H9 (cell line): ENCODE data around the gene NECAB3. TPM values are rescaled to one million over a fixed set of nuclear protein-coding genes. Genes with fewer than 3 reads are reported as not detected.
"Not testable (repeated sequence)": the region's sequence is repeated elsewhere in the genome, so short reads cannot be mapped to it uniquely, and the experiment has no call there.

Experiments used
- DNase-seq: peaks from one replicate; pipeline ENCODE4 v3.0.0-alpha.2; 2017
- H2AFZ ChIP-seq: one replicate; pipeline ENCODE4 v1.6.1; 2013; ENCODE audit warnings: mild to moderate bottlenecking, low read length, control low read depth, moderate library complexity
- H2AK5ac ChIP-seq: 2 replicates; pipeline ENCODE4 v1.6.1; 2013; ENCODE audit warnings: low read length, control low read depth, mixed read lengths; ENCODE audit not compliant: insufficient read length
- H2BK120ac ChIP-seq: one replicate; pipeline ENCODE4 v1.6.1; 2013; ENCODE audit warnings: low read depth, mild to moderate bottlenecking, low read length, control low read depth, inconsistent platforms; ENCODE audit not compliant: poor library complexity, severe bottlenecking
- H2BK12ac ChIP-seq: 2 replicates; pipeline ENCODE4 v1.6.1; 2013; ENCODE audit warnings: low read length, control low read depth, mixed read lengths, low read depth; ENCODE audit not compliant: insufficient read length
- H2BK15ac ChIP-seq: 2 replicates; pipeline ENCODE4 v1.6.1; 2013; ENCODE audit warnings: low read depth, low read length, control low read depth
- H2BK20ac ChIP-seq: one replicate; pipeline ENCODE4 v1.6.1; 2013; ENCODE audit warnings: low read depth, mild to moderate bottlenecking, low read length, control low read depth, inconsistent platforms; ENCODE audit not compliant: poor library complexity, severe bottlenecking
- H2BK5ac ChIP-seq: 2 replicates; pipeline ENCODE4 v1.6.1; 2013; ENCODE audit warnings: low read length, control low read depth, mixed read lengths; ENCODE audit not compliant: insufficient read length
- H3K14ac ChIP-seq: 2 replicates; pipeline ENCODE4 v1.6.1; 2013; ENCODE audit warnings: low read length, control low read depth; ENCODE audit not compliant: insufficient read depth
- H3K18ac ChIP-seq: 2 replicates; pipeline ENCODE4 v1.6.1; 2013; ENCODE audit warnings: low read depth, mild to moderate bottlenecking, mixed read lengths, low read length, control low read depth; ENCODE audit not compliant: insufficient read length
- H3K23ac ChIP-seq: 2 replicates; pipeline ENCODE4 v1.6.1; 2013; ENCODE audit warnings: low read length, control low read depth, mixed read lengths, low read depth; ENCODE audit not compliant: insufficient read length
- H3K23me2 ChIP-seq: 2 replicates; pipeline ENCODE4 v1.6.1; 2013; ENCODE audit warnings: low read depth, mild to moderate bottlenecking, mixed read lengths, low read length, control low read depth; ENCODE audit not compliant: insufficient read length, poor library complexity, severe bottlenecking
- H3K27ac ChIP-seq: 2 replicates; pipeline ENCODE4 v1.5.1; 2013; ENCODE audit warnings: low read length, control low read depth, mixed read lengths, low read depth; ENCODE audit not compliant: insufficient read length
- H3K27me3 ChIP-seq: 2 replicates; pipeline ENCODE4 v1.6.1; 2013; ENCODE audit warnings: low read length, control low read depth, inconsistent platforms; ENCODE audit not compliant: insufficient read depth
- H3K4ac ChIP-seq: 2 replicates; pipeline ENCODE4 v1.6.1; 2013; ENCODE audit warnings: low read depth, mild to moderate bottlenecking, control low read depth, inconsistent platforms, low read length, moderate library complexity
- H3K4me1 ChIP-seq: 2 replicates; pipeline ENCODE4 v1.6.1; 2013; ENCODE audit warnings: low read length, control low read depth, inconsistent platforms; ENCODE audit not compliant: insufficient read depth
- H3K4me2 ChIP-seq: 2 replicates; pipeline ENCODE4 v1.6.1; 2013; ENCODE audit warnings: low read length, control low read depth, mixed read lengths; ENCODE audit not compliant: insufficient read length, insufficient read depth
- H3K56ac ChIP-seq: 2 replicates; pipeline ENCODE4 v1.6.1; 2013; ENCODE audit warnings: low read depth, mild to moderate bottlenecking, mixed read lengths, low read length, control low read depth; ENCODE audit not compliant: insufficient read length
- H3K79me1 ChIP-seq: 2 replicates; pipeline ENCODE4 v1.6.1; 2013; ENCODE audit warnings: low read depth, mild to moderate bottlenecking, moderate library complexity, low read length, control low read depth, inconsistent platforms; ENCODE audit not compliant: insufficient read depth, poor library complexity, severe bottlenecking
- H3K79me2 ChIP-seq: 2 replicates; pipeline ENCODE4 v1.6.1; 2013; ENCODE audit warnings: low read length, control low read depth, inconsistent platforms; ENCODE audit not compliant: insufficient read depth
- H3K9ac ChIP-seq: 2 replicates; pipeline ENCODE4 v1.6.1; 2013; ENCODE audit warnings: low read length, control low read depth, mixed read lengths; ENCODE audit not compliant: insufficient read length; ENCODE audit errors: extremely low read depth
- H3K9me3 ChIP-seq: one replicate; pipeline ENCODE4 v1.6.1; 2013; ENCODE audit warnings: low read depth, low read length, inconsistent platforms; ENCODE audit not compliant: control insufficient read depth
- H3T11ph ChIP-seq: one replicate; pipeline ENCODE4 v1.6.1; 2013; ENCODE audit warnings: mild to moderate bottlenecking, low read length, control low read depth, inconsistent platforms
- H4K20me1 ChIP-seq: one replicate; pipeline ENCODE4 v1.6.1; 2013; ENCODE audit not compliant: control insufficient read depth, insufficient read length, insufficient read depth
- H4K5ac ChIP-seq: 2 replicates; pipeline ENCODE4 v1.6.1; 2013; ENCODE audit warnings: low read depth, mild to moderate bottlenecking, mixed read lengths, low read length, control low read depth; ENCODE audit not compliant: insufficient read length
- H4K8ac ChIP-seq: replicated peaks from 2 replicates; pipeline ENCODE4 v1.6.1; 2013; ENCODE audit warnings: low read length, control low read depth, mixed read lengths, low read depth; ENCODE audit not compliant: insufficient read length
- H4K91ac ChIP-seq: 2 replicates; pipeline ENCODE4 v1.6.1; 2013; ENCODE audit warnings: low read depth, mild to moderate bottlenecking, moderate library complexity, mixed read lengths, low read length, control low read depth; ENCODE audit not compliant: insufficient read length
- H3K27ac Mint-ChIP-seq, 3 experiments: 2 replicates in 2 of 3; 3 replicates in 1 of 3; pipeline ENCODE4 v1.8.0; 2020 to 2021; ENCODE audit warnings: mixed read lengths in 3 of 3, mild to moderate bottlenecking in 1 of 3, moderate library complexity in 1 of 3
- H3K27me3 Mint-ChIP-seq: 2 replicates; pipeline ENCODE4 v1.8.0; 2021; ENCODE audit warnings: low read depth, mild to moderate bottlenecking, moderate library complexity, mixed read lengths
- H3K36me3 Mint-ChIP-seq, 3 experiments: 2 replicates in 2 of 3; 3 replicates in 1 of 3; pipeline ENCODE4 v1.8.0; 2020 to 2021; ENCODE audit warnings: low read depth in 3 of 3, mixed read lengths in 3 of 3; ENCODE audit not compliant: insufficient read depth in 1 of 3
- H3K4me1 Mint-ChIP-seq, 2 experiments: 2 replicates each; pipeline ENCODE4 v1.8.0; 2020; ENCODE audit warnings: mixed read lengths in 2 of 2
- H3K4me3 Mint-ChIP-seq, 2 experiments: 2 replicates in 1 of 2; 3 replicates in 1 of 2; pipeline ENCODE4 v1.8.0; 2020 to 2021; ENCODE audit warnings: mild to moderate bottlenecking in 2 of 2, mixed read lengths in 2 of 2, moderate library complexity in 1 of 2
- H3K9me3 Mint-ChIP-seq, 2 experiments: 2 replicates in 1 of 2; 3 replicates in 1 of 2; pipeline ENCODE4 v1.8.0; 2020; ENCODE audit warnings: mild to moderate bottlenecking in 2 of 2, mixed read lengths in 2 of 2, moderate library complexity in 1 of 2
- CTCF ChIP-seq: fragments of 200-600 bp; sonication (generic); conservative IDR thresholded peaks from 3 replicates; pipeline ENCODE4 v1.8.0; 2021; ENCODE audit warnings: antibody characterized with exemption, mild to moderate bottlenecking
- WGBS: extraction: QIAGEN DNeasy Blood & Tissue Kit; methylation state at CpG from one replicate; pipeline ENCODE4 v1.1.7; 2013; ENCODE audit warnings: missing lambda C conversion rate, low lambda C conversion rate, mixed read lengths; ENCODE audit not compliant: insufficient read length; ENCODE audit errors: extremely low coverage; 5-methylcytosine and 5-hydroxymethylcytosine counted together
- total RNA-seq: library from RNA; stranded (reverse); gene quantifications from 2 replicates; pipeline ENCODE4 v1.2.1, GENCODE V29; 2021

The NECAB3 gene
- total RNA-seq, 1 experiment from 2014 or later: 57.7 TPM

GRCh38 chr20:33635341-33635740, 38.9 kb downstream of the NECAB3 start:
- Mint-ChIP-seq H3K9me3 (no peaks in the 10 kb centered on the region), H3K27ac (peak overlapping the region in 1 of 3 experiments; percentile 42; a peak in 1 of 7 replicates), H3K36me3 (peaks cover 2 to 65% (median 42%) of the 10 kb centered on the region in 3 experiments; a peak in 6 of 7 replicates), H3K4me1 (no peaks in the 10 kb centered on the region), H3K4me3 (no peak overlapping the region), H3K27me3 (no peaks in the 10 kb centered on the region)
- Histone ChIP-seq H2BK120ac (no peak overlapping the region), H2AK5ac (no peak overlapping the region), H4K5ac (no peak overlapping the region), H2AFZ (no peak overlapping the region), H3K27ac (no peak overlapping the region), H3K4ac (no peak overlapping the region), H3K27me3 (no peaks in the 10 kb centered on the region), H4K8ac (no peak overlapping the region), H4K20me1 (no peaks in the 10 kb centered on the region), H3K56ac (no peak overlapping the region), H3K9me3 (no peaks in the 10 kb centered on the region), H2BK5ac (no peak overlapping the region), H2BK12ac (no peak overlapping the region), H3K4me2 (no peak overlapping the region), H3K14ac (no peak overlapping the region), H4K91ac (no peak overlapping the region), H3T11ph (no peak overlapping the region), H3K79me2 (no peaks in the 10 kb centered on the region), H3K9ac (no peak overlapping the region), H3K18ac (no peak overlapping the region), H3K23ac (no peak overlapping the region), H2BK15ac (no peak overlapping the region), H3K23me2 (no peaks in the 10 kb centered on the region), H3K79me1 (no peaks in the 10 kb centered on the region), H2BK20ac (no peak overlapping the region), H3K4me1 (no peaks in the 10 kb centered on the region)
- DNase-seq: peak; percentile 1
- no CpG with 5 or more reads among the region's 3 CpGs for WGBS
- no peak for TF ChIP-seq CTCF

- H4K20me1 ChIP-seq, H3K23ac ChIP-seq, H3K9ac ChIP-seq, H2BK15ac ChIP-seq, H3K79me2 ChIP-seq, H2BK20ac ChIP-seq, H3K4me3 Mint-ChIP-seq, H3K14ac ChIP-seq, H3K27me3 ChIP-seq, H3K9me3 Mint-ChIP-seq, H3K4me1 ChIP-seq, H3K27ac Mint-ChIP-seq, H2BK5ac ChIP-seq, H2AFZ ChIP-seq, H3K23me2 ChIP-seq, H3T11ph ChIP-seq, H3K27me3 Mint-ChIP-seq, H3K4ac ChIP-seq, H4K8ac ChIP-seq, H3K18ac ChIP-seq, H3K4me2 ChIP-seq, DNase-seq, H2BK12ac ChIP-seq, H4K5ac ChIP-seq, H3K79me1 ChIP-seq, H3K56ac ChIP-seq, H3K27ac ChIP-seq, H2AK5ac ChIP-seq, H3K4me1 Mint-ChIP-seq, H4K91ac ChIP-seq, H2BK120ac ChIP-seq, H3K9me3 ChIP-seq: not testable (repeated sequence)
- no CpG with 5 or more reads among the region's 4 CpGs for WGBS
- peaks cover 6 to 65% (median 35%) of the 10 kb centered on the region in 3 experiments; a peak in 6 of 7 replicates for H3K36me3 Mint-ChIP-seq
Observed at GRCh38 chr20:33631910-33632309, 42.3 kb downstream of the NECAB3 start.
